ENCODE results near the gene USP35. TPM values are rescaled to one million over a fixed set of nuclear protein-coding genes. Genes with fewer than 3 reads are reported as not detected.

USP35 gene
- polyA plus RNA-seq, 1 donor = 5.1 TPM

DNA sequence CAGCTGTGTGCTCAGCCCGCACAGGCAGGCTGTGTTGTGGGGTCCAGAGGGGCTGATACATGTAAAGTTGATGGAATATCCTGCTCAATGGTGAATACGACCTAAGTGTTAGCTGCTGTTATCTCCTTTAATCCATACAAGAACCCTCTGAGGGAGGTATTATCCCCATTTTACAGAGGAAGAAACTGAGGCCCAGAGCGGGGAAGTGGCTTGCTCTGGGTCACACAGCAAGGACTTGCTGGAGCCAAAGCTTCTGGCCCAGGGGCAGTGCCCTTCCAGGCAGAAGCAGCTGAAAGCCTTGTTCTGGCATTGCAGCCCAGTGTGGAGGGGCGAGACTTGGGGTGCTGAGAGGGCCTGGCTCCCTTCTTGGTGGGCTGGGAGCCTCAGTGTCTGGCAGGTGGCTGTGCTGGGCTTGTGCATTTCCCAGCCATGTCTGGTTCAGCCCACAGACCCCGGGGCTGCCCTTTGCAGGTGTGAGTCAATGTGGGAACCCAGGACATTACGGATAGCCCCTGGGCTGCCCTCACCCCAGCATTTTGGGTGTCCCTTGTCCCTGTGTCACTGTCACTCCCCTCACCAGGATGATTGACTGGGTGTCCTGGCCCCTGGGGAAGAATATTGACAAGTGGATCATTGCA, 10.4 kb downstream of the USP35 start:
- DNase-seq (ENCODE audit: low read depth) = no peak

- no peak for DNase-seq (ENCODE audit: low read depth)
Observed at GRCh38 chr11:78199653-78200015, 10.9 kb downstream of the USP35 start.

GRCh38 chr11:78200061-78200460, 11.3 kb downstream of the USP35 start:
- DNase-seq (ENCODE audit: low read depth) = no peak

GRCh38 chr11:78200553-78200952, 11.8 kb downstream of the USP35 start:
- no peak for DNase-seq (ENCODE audit: low read depth)

- DNase-seq (ENCODE audit: low read depth) = no peak
Observed at GRCh38 chr11:78201096-78201818, 12.5 kb downstream of the USP35 start.

DNA sequence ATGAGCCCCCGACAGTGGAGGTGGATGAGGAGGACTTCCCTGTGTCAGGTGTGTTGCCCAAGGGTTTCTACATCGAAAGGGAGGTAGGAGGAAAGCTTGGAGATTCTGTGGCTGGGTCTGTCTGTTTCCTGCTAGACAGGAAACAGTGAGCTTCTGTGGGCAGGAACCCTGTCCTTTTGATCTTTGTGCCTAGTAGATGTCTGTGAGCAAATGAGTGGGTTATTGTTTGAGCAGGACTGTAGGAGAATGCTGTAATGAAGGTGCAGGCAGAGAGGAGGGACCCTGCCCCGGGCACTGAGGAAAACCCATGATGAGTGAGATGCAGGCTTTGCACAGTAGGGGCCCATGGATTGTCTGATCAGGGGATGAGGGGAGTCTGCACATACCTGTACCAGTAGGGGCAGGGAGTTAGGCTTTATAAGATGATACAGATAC, 14.0 kb downstream of the USP35 start:
- no peak for DNase-seq (ENCODE audit: low read depth)

DNA sequence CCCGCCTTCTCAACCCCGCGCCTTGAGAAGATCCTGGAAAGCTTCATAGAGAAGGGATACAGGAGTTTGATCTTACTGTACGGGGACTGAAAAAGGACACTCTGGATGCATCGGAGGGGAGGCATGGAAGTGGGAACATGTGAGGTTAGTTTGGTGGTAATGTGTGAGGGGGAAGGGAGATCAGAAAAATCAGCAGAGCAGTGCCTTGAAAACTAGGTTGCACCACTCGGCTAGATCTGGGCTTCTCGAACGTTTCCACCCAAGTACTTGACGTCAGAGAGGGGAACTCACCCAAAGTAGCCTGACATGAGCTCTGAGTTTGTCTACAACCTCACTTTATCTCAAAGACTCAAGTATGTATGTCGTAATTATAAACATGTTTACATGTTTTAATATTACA, 14.5 kb downstream of the USP35 start:
- no peak for DNase-seq (ENCODE audit: low read depth)

GRCh38 chr11:78205256-78205655, 16.5 kb downstream of the USP35 start:
- no peak for DNase-seq (ENCODE audit: low read depth)

GRCh38 chr11:78205691-78206090, 17.0 kb downstream of the USP35 start:
- no peak for DNase-seq (ENCODE audit: low read depth)

GRCh38 chr11:78207532-78208256, 19.0 kb downstream of the USP35 start:
- DNase-seq (ENCODE audit: low read depth) = no peak

DNA sequence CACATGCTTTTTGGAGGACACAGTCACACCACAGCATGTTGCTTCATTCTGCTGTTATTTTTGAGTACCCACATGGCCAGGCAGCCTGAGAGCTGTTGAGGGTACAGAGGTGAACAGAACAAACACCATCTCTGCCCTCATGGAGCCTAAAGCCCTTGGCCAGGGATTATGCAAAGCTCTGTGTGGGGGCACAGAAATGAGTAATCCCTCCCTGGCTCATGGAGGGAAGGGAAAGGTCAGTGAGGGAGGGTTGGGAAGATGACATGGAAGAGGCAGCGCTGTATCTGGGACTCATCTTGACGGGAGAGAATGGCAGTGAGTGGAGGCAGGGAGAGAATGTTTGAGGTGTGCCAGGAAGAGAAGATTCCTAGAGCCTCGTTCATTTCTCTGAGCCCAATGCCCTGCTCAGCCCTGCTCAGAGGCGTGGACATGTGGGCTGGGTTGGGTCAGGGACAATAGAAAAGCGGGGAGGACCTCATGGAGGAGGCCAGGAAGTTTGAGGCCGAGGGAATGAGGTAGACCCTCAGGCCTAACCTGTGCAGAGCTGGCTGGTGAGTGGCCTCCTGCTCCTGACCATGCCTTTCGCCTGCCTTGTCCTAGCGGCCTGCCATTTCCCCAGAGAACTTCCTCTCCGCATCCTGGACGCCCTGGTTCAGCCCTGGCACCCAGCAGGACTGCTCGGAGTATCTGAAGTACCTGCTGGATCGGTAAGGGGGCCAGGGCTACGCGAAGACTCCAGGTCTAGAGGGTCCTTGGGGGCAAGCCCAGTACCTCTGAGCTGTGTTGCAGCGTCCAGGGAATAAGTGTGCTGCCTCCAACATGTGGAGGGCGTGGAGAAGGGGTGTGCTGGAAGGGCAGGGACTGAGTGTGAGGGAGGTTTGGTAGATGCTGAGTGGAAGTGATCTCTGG, 19.8 kb downstream of the USP35 start:
- DNase-seq (ENCODE audit: low read depth) = no peak

DNA sequence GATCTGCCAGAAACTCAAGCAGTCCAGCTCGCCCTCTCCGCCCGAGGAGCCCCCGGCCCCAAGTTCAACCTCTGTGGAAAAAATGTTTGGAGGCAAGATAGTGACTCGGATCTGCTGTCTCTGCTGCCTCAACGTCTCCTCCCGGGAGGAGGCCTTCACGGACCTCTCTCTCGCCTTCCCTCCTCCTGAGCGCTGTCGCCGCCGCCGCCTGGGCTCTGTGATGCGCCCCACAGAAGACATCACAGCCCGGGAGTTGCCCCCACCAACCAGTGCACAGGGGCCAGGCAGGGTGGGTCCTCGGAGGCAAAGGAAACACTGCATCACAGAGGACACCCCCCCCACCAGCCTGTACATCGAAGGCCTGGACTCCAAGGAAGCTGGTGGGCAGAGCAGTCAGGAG, 20.8 kb downstream of the USP35 start:
- no peak for DNase-seq (ENCODE audit: low read depth)

DNA sequence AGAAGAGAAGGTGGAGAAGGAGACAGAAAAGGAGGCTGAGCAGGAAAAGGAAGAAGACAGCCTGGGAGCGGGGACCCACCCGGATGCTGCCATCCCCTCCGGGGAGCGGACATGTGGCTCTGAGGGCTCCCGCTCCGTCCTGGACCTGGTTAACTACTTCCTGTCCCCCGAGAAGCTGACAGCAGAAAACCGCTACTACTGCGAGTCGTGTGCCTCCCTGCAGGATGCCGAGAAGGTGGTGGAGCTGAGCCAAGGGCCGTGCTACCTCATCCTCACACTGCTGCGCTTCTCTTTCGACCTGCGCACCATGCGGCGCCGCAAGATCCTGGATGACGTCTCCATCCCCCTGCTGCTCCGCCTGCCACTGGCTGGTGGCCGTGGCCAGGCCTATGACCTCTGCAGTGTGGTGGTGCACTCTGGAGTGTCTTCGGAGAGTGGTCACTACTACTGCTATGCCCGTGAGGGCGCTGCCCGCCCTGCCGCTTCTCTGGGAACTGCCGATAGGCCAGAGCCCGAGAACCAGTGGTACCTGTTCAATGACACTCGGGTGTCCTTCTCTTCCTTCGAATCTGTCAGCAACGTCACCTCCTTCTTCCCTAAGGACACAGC, 21.4 kb downstream of the USP35 start:
- no peak for DNase-seq (ENCODE audit: low read depth)

DNA sequence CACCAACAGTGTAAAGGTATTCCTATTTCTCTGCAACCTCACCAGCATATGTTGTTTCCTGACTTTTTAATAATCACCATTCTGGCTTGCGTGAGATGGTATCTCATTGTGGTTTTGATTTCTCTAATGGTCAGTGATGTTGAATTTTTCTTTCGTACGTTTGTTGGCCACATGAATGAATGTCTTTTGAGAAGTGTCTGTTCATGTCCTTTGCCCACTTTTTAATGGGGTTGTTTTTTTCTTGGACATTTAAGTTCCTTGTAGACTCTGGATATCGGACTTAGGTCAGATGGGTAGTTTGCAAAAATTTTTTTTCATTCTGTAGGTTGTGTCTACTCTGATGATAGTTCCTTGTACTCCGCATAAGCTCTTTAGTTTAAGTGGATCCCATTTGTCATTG, 22.8 kb downstream of the USP35 start:
- DNase-seq (ENCODE audit: low read depth) = no peak

- DNase-seq (ENCODE audit: low read depth) = no peak
Observed at GRCh38 chr11:78212586-78213371, 24.1 kb downstream of the USP35 start.

GRCh38 chr11:78213526-78214330, 25.0 kb downstream of the USP35 start:
- DNase-seq (ENCODE audit: low read depth) = no peak

DNA sequence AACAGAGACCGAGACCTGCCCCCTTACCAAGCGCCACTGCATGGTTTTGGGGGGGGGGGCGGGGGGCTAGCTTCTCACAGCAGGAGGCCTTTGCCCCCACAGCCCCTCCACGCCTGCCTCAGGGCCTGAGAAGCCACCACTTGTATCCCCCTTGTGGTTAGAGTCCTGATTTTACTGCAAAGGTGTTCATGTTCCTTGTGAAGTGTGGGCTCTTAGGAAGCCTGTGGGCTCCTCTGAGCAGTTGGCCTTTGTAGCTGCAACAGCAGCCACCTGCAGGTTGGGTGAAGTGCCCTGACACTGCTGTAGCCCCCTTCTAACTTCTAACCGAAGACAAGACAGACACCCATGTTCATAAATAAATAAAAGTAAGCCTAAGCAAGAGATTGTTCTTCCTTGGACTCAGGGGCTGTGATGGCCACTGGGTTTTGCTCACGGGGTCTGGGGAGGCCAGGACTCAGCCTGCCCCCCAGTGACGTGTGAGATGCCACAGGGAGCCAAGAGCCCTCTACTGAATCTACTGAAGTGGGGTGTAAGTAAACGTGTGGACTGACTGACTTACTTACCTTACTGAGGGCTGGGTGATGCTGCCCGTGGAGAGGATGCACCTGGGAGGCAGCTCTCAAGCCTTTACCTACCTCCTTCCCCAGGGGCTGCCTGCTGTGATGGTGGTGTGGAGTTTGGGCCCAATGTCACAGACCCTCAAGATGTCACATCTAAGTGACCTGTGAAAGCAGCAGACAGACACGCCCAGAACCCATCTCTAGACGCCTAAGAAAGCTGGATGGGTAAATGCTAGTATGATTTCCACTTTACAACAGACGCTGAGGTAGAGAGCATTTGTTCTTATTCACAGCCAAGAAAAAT, 25.8 kb downstream of the USP35 start:
- DNase-seq (ENCODE audit: low read depth) = no peak

DNA sequence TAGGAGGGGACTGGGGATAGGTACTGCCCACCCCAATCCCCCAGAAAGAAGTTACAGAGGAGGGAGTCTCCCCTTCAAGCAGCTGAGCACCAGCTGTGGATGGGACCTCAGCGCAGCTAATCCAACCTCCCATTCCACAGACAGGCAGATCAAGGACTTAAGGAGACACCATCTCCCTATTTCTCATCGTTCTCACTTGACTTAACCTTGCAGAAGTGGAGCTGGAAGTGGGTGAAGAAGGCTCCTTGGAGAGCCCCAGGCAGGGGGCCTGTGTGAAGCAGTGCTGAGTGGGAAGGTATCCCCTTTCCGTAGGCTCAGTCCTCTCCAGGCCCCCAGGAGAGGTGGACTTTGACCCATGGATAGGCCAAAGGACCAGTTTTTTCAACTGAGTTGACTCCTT, 27.3 kb downstream of the USP35 start:
- DNase-seq (ENCODE audit: low read depth) = no peak
